B cell (primary cell): ENCODE data around the gene NAV2. TPM values are rescaled to one million over a fixed set of nuclear protein-coding genes. Genes with fewer than 3 reads are reported as not detected.

Experiments
- ATAC-seq: fragments of 200-7000 bp; cut with Tn5 transposase; one replicate; pipeline ENCODE4 v1.10.0; 2021; ENCODE audit warnings: low read depth, mild to moderate bottlenecking, moderate number of reproducible peaks, moderate library complexity
- CTCF ChIA-PET: fragments of 350-600 bp; sonication (Branson Sonifier 250); formaldehyde crosslinking; loops from one replicate; lab custom pipeline; 2021; ENCODE audit warnings: antibody characterized with exemption, inconsistent platforms; lab: Charles Lee
- POLR2A ChIA-PET: fragments of 350-600 bp; sonication (Branson Sonifier 250); formaldehyde crosslinking; loops from one replicate; lab custom pipeline; 2021; ENCODE audit warnings: antibody characterized with exemption; lab: Charles Lee
- DNase-seq: peaks from one replicate; pipeline ENCODE4 v3.0.0; 2013
- H2AFZ ChIP-seq: 2 replicates; pipeline ENCODE4 v1.6.1; 2012; ENCODE audit warnings: mild to moderate bottlenecking, low read depth, low read length; ENCODE audit not compliant: insufficient read depth, poor library complexity, severe bottlenecking
- H3K27ac ChIP-seq, 2 donors: 1 replicate in 1 of 2; 2 replicates in 1 of 2; pipeline ENCODE4 v1.5.1; 2012 to 2013; ENCODE audit warnings: low read length in 2 of 2, mild to moderate bottlenecking in 2 of 2, moderate library complexity in 1 of 2
- H3K27me3 ChIP-seq, 4 experiments: fragments of 200-600 bp in 1 of 4; sonication (generic) in 1 of 4; replicated peaks in 1 of 4; 1 replicate in 2 of 4; 2 replicates in 2 of 4; pipeline versions ENCODE4 v1.6.1 to v1.7.0; 2013 to 2016; ENCODE audit warnings: low read length in 3 of 4, mild to moderate bottlenecking in 2 of 4, mixed read lengths in 1 of 4, moderate library complexity in 1 of 4; ENCODE audit not compliant: insufficient read depth in 4 of 4, control insufficient read depth in 3 of 4; ENCODE audit errors: control extremely low read depth in 1 of 4
- H3K36me3 ChIP-seq, 2 experiments: replicated peaks in 1 of 2; 1 replicate in 1 of 2; 2 replicates in 1 of 2; pipeline versions ENCODE4 v1.6.1 to v1.7.1; 2013; ENCODE audit warnings: low read length in 1 of 2; ENCODE audit not compliant: insufficient read depth in 2 of 2, control insufficient read depth in 1 of 2; ENCODE audit errors: control extremely low read depth in 1 of 2, extremely low read depth in 1 of 2
- H3K4me1 ChIP-seq, 2 donors: fragments of 200-600 bp in 1 of 2; sonication (generic) in 1 of 2; 1 replicate in 1 of 2; 2 replicates in 1 of 2; pipeline versions ENCODE4 v1.5.1 to v1.6.1; 2013 to 2017; ENCODE audit warnings: low read length in 2 of 2; ENCODE audit not compliant: control insufficient read depth in 2 of 2, insufficient read depth in 2 of 2
- H3K4me2 ChIP-seq: replicated peaks from 2 replicates; pipeline ENCODE3; 2012; ENCODE audit warnings: mild to moderate bottlenecking, low read depth, low read length; ENCODE audit not compliant: poor library complexity, severe bottlenecking
- H3K4me3 ChIP-seq, 5 experiments: fragments of 200-600 bp in 1 of 5; sonication (generic) in 1 of 5; 1 replicate in 3 of 5; 2 replicates in 2 of 5; pipeline versions ENCODE4 v1.5.1 to v1.7.0; 2011 to 2016; ENCODE audit warnings: low read length in 4 of 5, mild to moderate bottlenecking in 4 of 5, low read depth in 2 of 5, control low read depth in 1 of 5, moderate library complexity in 1 of 5; ENCODE audit not compliant: insufficient read depth in 1 of 5; ENCODE audit errors: control extremely low read depth in 1 of 5, extremely low read depth in 1 of 5
- H3K79me2 ChIP-seq: fragments of 200-600 bp; sonication (generic); one replicate; pipeline ENCODE4 v1.6.0; 2016; ENCODE audit warnings: low read length; ENCODE audit not compliant: control insufficient read depth, insufficient read depth
- H3K9ac ChIP-seq: fragments of 200-600 bp; sonication (generic); 2 replicates; pipeline ENCODE4 v1.6.1; 2017; ENCODE audit warnings: mild to moderate bottlenecking, low read length, moderate library complexity
- H3K9me3 ChIP-seq, 3 donors: one replicate each; pipeline versions ENCODE4 v1.6.1 to v1.7.1; 2013; ENCODE audit warnings: low read length in 2 of 3; ENCODE audit not compliant: control insufficient read depth in 2 of 3, insufficient read depth in 1 of 3; ENCODE audit errors: control extremely low read depth in 1 of 3
- H4K20me1 ChIP-seq: 2 replicates; pipeline ENCODE4 v1.6.0; 2012; ENCODE audit warnings: mild to moderate bottlenecking, low read length; ENCODE audit not compliant: insufficient read depth, control insufficient read depth, poor library complexity, severe bottlenecking
- H3K27ac Mint-ChIP-seq: one replicate; pipeline ENCODE4 v1.8.0; 2021; ENCODE audit warnings: mixed read lengths
- H3K27me3 Mint-ChIP-seq: one replicate; pipeline ENCODE4 v1.8.0; 2021; ENCODE audit warnings: mixed read lengths
- H3K4me1 Mint-ChIP-seq: one replicate; pipeline ENCODE4 v1.8.0; 2021; ENCODE audit warnings: mixed read lengths
- H3K4me3 Mint-ChIP-seq: one replicate; pipeline ENCODE4 v1.8.0; 2021; ENCODE audit warnings: mixed read lengths
- H3K9me3 Mint-ChIP-seq: one replicate; pipeline ENCODE4 v1.8.0; 2022; ENCODE audit warnings: mixed read lengths; ENCODE audit not compliant: insufficient read depth
- CTCF ChIP-seq: fragments of 200-600 bp; IDR thresholded peaks from one replicate; pipeline ENCODE4 v1.8.0; 2022; ENCODE audit warnings: antibody characterized with exemption, mild to moderate bottlenecking
- EZH2 ChIP-seq: IDR thresholded peaks from 2 replicates; pipeline ENCODE4 v1.6.1; 2012; ENCODE audit warnings: borderline replicate concordance, low read depth, mild to moderate bottlenecking, moderate library complexity, low read length; ENCODE audit not compliant: insufficient read depth, poor library complexity, severe bottlenecking
- WGBS: methylation state at CpG from one replicate; pipeline ENCODE4 v1.1.5; 2013; ENCODE audit warnings: missing lambda C conversion rate; ENCODE audit not compliant: insufficient coverage; 5-methylcytosine and 5-hydroxymethylcytosine counted together
- intact Hi-C: fragments of 100-400 bp; cut with micrococcal nuclease; formaldehyde crosslinking; loops from one replicate; pipeline ENCODE4 v1.10.0; 2022
- polyA plus RNA-seq: library from polyadenylated mRNA; depleted of rRNA; stranded (reverse); fragments of >200 nt; gene quantifications from 2 replicates; pipeline ENCODE4 v1.2.3, GENCODE V29; 2012
- total RNA-seq, 2 donors: library from RNA; stranded (reverse); fragments of 120-200 nt in 1 of 2; gene quantifications; 1 replicate in 1 of 2; 2 replicates in 1 of 2; pipeline versions ENCODE4 v1.2.3 to v1.2.4, GENCODE V29; 2013 to 2022

Gene NAV2
- total and polyA plus RNA-seq, 2 donors (not counting 1 experiment from before 2014, with no cell fraction given) = 0.82 to 22.2 TPM

- no peaks in the 10 kb centered on the region for H3K4me1 Mint-ChIP-seq
- no peak overlapping the region for H3K27ac Mint-ChIP-seq
- ChIA-PET CTCF (no interaction called here), POLR2A (no interaction called here)
- Histone ChIP-seq H3K9ac (no peak overlapping the region), H3K27me3 (peaks cover 0 to 6% (median 0%) of the 10 kb centered on the region in 4 experiments), H3K4me3 (no peak overlapping the region), H3K79me2 (no peaks in the 10 kb centered on the region), H4K20me1 (no peaks in the 10 kb centered on the region), H2AFZ (no peak overlapping the region), H3K27ac (no peak overlapping the region), H3K36me3 (no peaks in the 10 kb centered on the region), H3K4me2 (no peak overlapping the region), H3K4me1 (no peaks in the 10 kb centered on the region), H3K9me3 (no peaks in the 10 kb centered on the region)
- no peak for DNase-seq
- intact Hi-C loops = no loop called here
- no peak for TF ChIP-seq CTCF
- TF ChIP-seq EZH2 = no peak
- no peak for ATAC-seq
- 93% methylated on average over 3 of the region's 3 CpGs for WGBS
- no peaks in the 10 kb centered on the region for H3K9me3 Mint-ChIP-seq
- H3K27me3 Mint-ChIP-seq = peaks cover 12% of the 10 kb centered on the region
- no peak overlapping the region for H3K4me3 Mint-ChIP-seq
These were observed 45.7 kb upstream of the NAV2 start for GRCh38 chr11:19666951-19667350.

GRCh38 chr11:19669511-19669910, 43.1 kb upstream of the NAV2 start:
- H3K4me1 Mint-ChIP-seq = no peaks in the 10 kb centered on the region
- POLR2A ChIA-PET = no interaction called here

More at GRCh38 chr11:19669511-19669910, 43.1 kb upstream of the NAV2 start:
- TF ChIP-seq CTCF (no peak), EZH2 (no peak)
- Histone ChIP-seq H3K9me3 (no peaks in the 10 kb centered on the region), H3K27me3 (peaks cover 0 to 6% (median 0%) of the 10 kb centered on the region in 4 experiments), H3K4me1 (no peaks in the 10 kb centered on the region), H3K36me3 (no peaks in the 10 kb centered on the region), H3K4me3 (no peak overlapping the region), H3K9ac (no peak overlapping the region), H3K27ac (no peak overlapping the region), H3K79me2 (no peaks in the 10 kb centered on the region), H4K20me1 (no peaks in the 10 kb centered on the region), H2AFZ (no peak overlapping the region), H3K4me2 (no peak overlapping the region)
- no peak overlapping the region for H3K27ac Mint-ChIP-seq
- CTCF ChIA-PET = no interaction called here
- intact Hi-C loops = no loop called here
- DNase-seq (no peak), ATAC-seq (no peak)
- peaks cover 8% of the 10 kb centered on the region for H3K27me3 Mint-ChIP-seq
- H3K4me3 Mint-ChIP-seq = no peak overlapping the region
- WGBS = no CpG with 5 or more reads among the region's 1 CpG
- H3K9me3 Mint-ChIP-seq = no peaks in the 10 kb centered on the region
